ENCODE results near the gene DNASE1.

Gene DNASE1

DNA sequence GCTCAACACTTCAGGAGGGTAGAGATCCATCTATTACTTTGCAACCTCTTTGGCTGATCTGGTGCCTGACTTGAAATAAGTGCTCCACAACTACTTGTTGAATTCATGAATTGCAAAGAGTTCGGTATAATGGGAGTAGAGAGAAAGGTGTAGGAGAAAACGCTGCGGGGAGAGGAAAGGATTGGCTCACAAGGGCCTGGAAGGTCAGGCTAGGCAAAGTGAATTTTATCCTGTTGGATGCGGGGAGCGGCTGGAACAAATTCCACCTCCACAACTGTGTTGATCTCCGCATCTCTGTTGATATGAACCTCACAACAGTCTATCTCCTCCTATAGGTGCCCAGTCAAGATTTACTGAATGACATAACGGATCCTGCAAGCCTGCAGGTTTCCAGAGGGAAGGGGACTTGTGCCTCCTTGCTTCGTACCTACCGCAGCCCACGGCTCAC, 43.8 kb upstream of the DNASE1 start:
- TF ChIP-seq CREB1 (IDR thresholded peaks at IDR 0.05; ENCODE audit: low read depth) = no peak
- no peak; the same call in 1 of the 2 replicates for TF ChIP-seq MAX (IDR thresholded peaks at IDR 0.05)
- no peak for TF ChIP-seq RAD21 (IDR thresholded peaks at IDR 0.05; ENCODE audit: low read depth)
- no peak for TF ChIP-seq FOXM1 (IDR thresholded peaks at IDR 0.05; ENCODE audit: borderline replicate concordance, low read depth)
- no peak for TF ChIP-seq CEBPB (IDR thresholded peaks at IDR 0.05)
- no peak for TF ChIP-seq TEAD4 (IDR thresholded peaks at IDR 0.05)
- TF ChIP-seq NFIC (IDR thresholded peaks at IDR 0.05) = no peak
- no peak for TF ChIP-seq TAF1 (IDR thresholded peaks at IDR 0.05; ENCODE audit: low read depth)
- TF ChIP-seq YY1 (IDR thresholded peaks at IDR 0.05; ENCODE audit: low read depth) = no peak
- no peak for TF ChIP-seq TCF12 (IDR thresholded peaks at IDR 0.05; ENCODE audit: low read depth)
- TF ChIP-seq ZBTB7A (IDR thresholded peaks at IDR 0.05; ENCODE audit: low read depth) = no peak
- no peak for TF ChIP-seq USF1 (IDR thresholded peaks at IDR 0.05)
- TF ChIP-seq EGR1 (IDR thresholded peaks at IDR 0.05) = no peak
- no peak for TF ChIP-seq REST (IDR thresholded peaks at IDR 0.05; ENCODE audit: low read depth)
- no peak for TF ChIP-seq EP300 (IDR thresholded peaks at IDR 0.05; ENCODE audit: borderline replicate concordance)

DNA sequence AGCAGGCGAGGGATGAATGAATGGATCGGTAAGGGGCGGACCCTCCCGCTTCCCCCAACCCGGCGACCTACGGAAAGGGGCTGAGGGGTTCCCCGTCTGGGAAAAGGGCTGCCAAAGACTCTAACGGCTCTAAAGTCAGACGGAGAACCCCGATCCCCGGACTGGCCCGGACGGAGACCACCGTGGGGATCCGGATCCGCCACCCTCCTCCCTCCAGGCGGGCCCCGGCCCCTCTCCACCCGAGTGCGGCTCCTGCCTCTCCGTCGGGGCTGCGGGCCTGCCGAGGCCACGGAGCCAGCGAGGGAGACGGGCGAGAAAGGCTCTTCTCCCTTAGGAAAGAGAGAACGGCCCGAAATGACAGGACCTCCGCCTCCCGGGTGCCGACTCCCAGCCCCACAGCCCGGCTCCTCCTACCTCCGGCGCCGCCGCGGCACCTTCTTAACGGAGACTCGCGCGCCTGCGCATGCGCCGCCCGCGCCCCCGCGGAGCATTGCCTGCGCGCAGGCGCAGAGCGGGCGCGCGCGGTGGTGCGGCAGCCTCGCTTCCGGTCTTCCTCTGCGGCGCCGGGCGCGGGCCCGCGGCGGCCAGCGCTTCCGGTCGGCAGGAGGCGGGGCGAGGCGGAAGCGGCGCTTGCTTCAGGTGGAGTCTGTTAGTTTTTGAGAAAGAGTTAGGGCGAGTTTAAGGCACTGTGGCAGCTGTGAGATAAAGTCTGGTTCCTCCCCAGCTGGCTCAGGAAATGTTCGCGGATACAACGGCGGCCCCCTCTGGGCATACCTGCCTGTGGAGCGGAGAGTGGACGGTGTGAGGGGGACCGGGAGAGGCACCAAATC, 43.1 kb upstream of the DNASE1 start, which contains the start of gene SLX4:
TSS of gene SLX4 (minus strand) at position 461 of the 830 bp plus-strand sequence. CDS start 2,642 bp downstream, outside the sequence.
- peak; percentile 81 for TF ChIP-seq TAF1 (IDR thresholded peaks at IDR 0.05; ENCODE audit: low read depth)
- TF ChIP-seq ZBTB7A (IDR thresholded peaks at IDR 0.05; ENCODE audit: low read depth) = peak; percentile 39; the same call in 1 of the 2 replicates
- no peak for TF ChIP-seq NFIC (IDR thresholded peaks at IDR 0.05)
- TF ChIP-seq FOXM1 (IDR thresholded peaks at IDR 0.05; ENCODE audit: borderline replicate concordance, low read depth) = no peak
- peak; percentile 23; the same call in 1 of the 2 replicates for TF ChIP-seq TCF12 (IDR thresholded peaks at IDR 0.05; ENCODE audit: low read depth)
- TF ChIP-seq EGR1 (IDR thresholded peaks at IDR 0.05) = peak; percentile 72

- TF ChIP-seq FOXM1 (IDR thresholded peaks at IDR 0.05; ENCODE audit: borderline replicate concordance, low read depth) (no peak), NFIC (IDR thresholded peaks at IDR 0.05) (no peak), EGR1 (IDR thresholded peaks at IDR 0.05) (no peak), YY1 (IDR thresholded peaks at IDR 0.05; ENCODE audit: low read depth) (no peak), MAX (IDR thresholded peaks at IDR 0.05) (no peak), TEAD4 (IDR thresholded peaks at IDR 0.05) (no peak), CEBPB (IDR thresholded peaks at IDR 0.05) (no peak)
These were observed 41.7 kb upstream of the DNASE1 start for GRCh38 chr16:3612510-3613466.

GRCh38 chr16:3618769-3619141, 35.7 kb upstream of the DNASE1 start:
- no peak for TF ChIP-seq FOXM1 (IDR thresholded peaks at IDR 0.05; ENCODE audit: borderline replicate concordance, low read depth)
- TF ChIP-seq NFIC (IDR thresholded peaks at IDR 0.05) = no peak
- TF ChIP-seq TCF12 (IDR thresholded peaks at IDR 0.05; ENCODE audit: low read depth) = no peak
- no peak for TF ChIP-seq USF1 (IDR thresholded peaks at IDR 0.05)
- TF ChIP-seq YY1 (IDR thresholded peaks at IDR 0.05; ENCODE audit: low read depth) = no peak
- TF ChIP-seq TEAD4 (IDR thresholded peaks at IDR 0.05) = no peak
- TF ChIP-seq TAF1 (IDR thresholded peaks at IDR 0.05; ENCODE audit: low read depth) = no peak
- TF ChIP-seq MAX (IDR thresholded peaks at IDR 0.05) = no peak

- TF ChIP-seq CREB1 (IDR thresholded peaks at IDR 0.05; ENCODE audit: low read depth) = no peak
- no peak for TF ChIP-seq ZBTB7A (IDR thresholded peaks at IDR 0.05; ENCODE audit: low read depth)
- TF ChIP-seq TEAD4 (IDR thresholded peaks at IDR 0.05) = no peak
- no peak for TF ChIP-seq YY1 (IDR thresholded peaks at IDR 0.05; ENCODE audit: low read depth)
- TF ChIP-seq CEBPB (IDR thresholded peaks at IDR 0.05) = no peak
- no peak for TF ChIP-seq REST (IDR thresholded peaks at IDR 0.05; ENCODE audit: low read depth)
- no peak for TF ChIP-seq USF1 (IDR thresholded peaks at IDR 0.05)
- TF ChIP-seq TAF1 (IDR thresholded peaks at IDR 0.05; ENCODE audit: low read depth) = no peak
- TF ChIP-seq MAX (IDR thresholded peaks at IDR 0.05) = no peak
- TF ChIP-seq EP300 (IDR thresholded peaks at IDR 0.05; ENCODE audit: borderline replicate concordance) = no peak
- TF ChIP-seq NFIC (IDR thresholded peaks at IDR 0.05) = no peak
- no peak for TF ChIP-seq RAD21 (IDR thresholded peaks at IDR 0.05; ENCODE audit: low read depth)
- no peak for TF ChIP-seq EGR1 (IDR thresholded peaks at IDR 0.05)
- no peak for TF ChIP-seq TCF12 (IDR thresholded peaks at IDR 0.05; ENCODE audit: low read depth)
- TF ChIP-seq FOXM1 (IDR thresholded peaks at IDR 0.05; ENCODE audit: borderline replicate concordance, low read depth) = no peak
These were observed 30.8 kb upstream of the DNASE1 start for GRCh38 chr16:3623642-3624041.
